Tibial nerve (tissue), 4 donors: Measurements from ENCODE around the gene CD47.

Source experiments
- EP300 ChIP-seq, 2 donors: sonication (generic); formaldehyde crosslinking; IDR thresholded peaks; one replicate each; pipeline ENCODE4 v1.6.1; 2017; ENCODE audit warnings: antibody characterized with exemption in 2 of 2, mild to moderate bottlenecking in 1 of 2
- POLR2A ChIP-seq, 2 donors: fragments of 450-650 bp; IDR thresholded peaks; one replicate each; pipeline ENCODE4 v1.6.1; 2017; ENCODE audit warnings: antibody characterized with exemption in 2 of 2, mild to moderate bottlenecking in 2 of 2, moderate library complexity in 2 of 2
- TF ChIP-seq, protein P1 (sequence below), 5 experiments: fragments of 200-600 bp in 3 of 5; fragments of 450-650 bp in 2 of 5; sonication (generic) in 3 of 5; IDR thresholded peaks; one replicate each; pipeline ENCODE4 v1.5.1; 2016 to 2019; ENCODE audit warnings: antibody characterized with exemption in 5 of 5, mild to moderate bottlenecking in 3 of 5, moderate library complexity in 2 of 5

DNA sequence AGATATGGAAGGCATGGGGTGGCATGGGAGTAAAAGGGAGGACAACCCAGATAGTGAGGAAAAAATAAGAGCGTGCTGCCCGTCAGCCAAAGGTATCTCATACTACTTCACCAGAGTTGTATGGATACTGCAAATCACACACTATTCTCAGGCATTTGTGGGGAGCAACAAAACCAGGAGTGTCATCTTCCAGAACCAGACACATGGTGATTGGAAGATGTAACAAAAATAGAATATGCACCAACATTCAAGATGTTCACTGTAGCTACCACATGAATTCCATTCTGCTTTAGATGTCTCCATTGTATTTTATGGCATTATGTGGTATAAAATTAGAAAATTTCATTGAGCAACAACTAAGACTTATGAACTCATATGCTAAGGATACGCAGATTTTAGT is 34.9 kb downstream of the CD47 start:
- TF ChIP-seq, protein P1, sequence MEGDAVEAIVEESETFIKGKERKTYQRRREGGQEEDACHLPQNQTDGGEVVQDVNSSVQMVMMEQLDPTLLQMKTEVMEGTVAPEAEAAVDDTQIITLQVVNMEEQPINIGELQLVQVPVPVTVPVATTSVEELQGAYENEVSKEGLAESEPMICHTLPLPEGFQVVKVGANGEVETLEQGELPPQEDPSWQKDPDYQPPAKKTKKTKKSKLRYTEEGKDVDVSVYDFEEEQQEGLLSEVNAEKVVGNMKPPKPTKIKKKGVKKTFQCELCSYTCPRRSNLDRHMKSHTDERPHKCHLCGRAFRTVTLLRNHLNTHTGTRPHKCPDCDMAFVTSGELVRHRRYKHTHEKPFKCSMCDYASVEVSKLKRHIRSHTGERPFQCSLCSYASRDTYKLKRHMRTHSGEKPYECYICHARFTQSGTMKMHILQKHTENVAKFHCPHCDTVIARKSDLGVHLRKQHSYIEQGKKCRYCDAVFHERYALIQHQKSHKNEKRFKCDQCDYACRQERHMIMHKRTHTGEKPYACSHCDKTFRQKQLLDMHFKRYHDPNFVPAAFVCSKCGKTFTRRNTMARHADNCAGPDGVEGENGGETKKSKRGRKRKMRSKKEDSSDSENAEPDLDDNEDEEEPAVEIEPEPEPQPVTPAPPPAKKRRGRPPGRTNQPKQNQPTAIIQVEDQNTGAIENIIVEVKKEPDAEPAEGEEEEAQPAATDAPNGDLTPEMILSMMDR (IDR thresholded peaks at IDR 0.05): no peak
- TF ChIP-seq POLR2A (IDR thresholded peaks at IDR 0.05) (no peak), EP300 (IDR thresholded peaks at IDR 0.05) (no peak)
